ENCODE measurements around the gene PALS2. TPM values are rescaled to one million over a fixed set of nuclear protein-coding genes. Genes with fewer than 3 reads are reported as not detected.

The PALS2 gene, protein sequence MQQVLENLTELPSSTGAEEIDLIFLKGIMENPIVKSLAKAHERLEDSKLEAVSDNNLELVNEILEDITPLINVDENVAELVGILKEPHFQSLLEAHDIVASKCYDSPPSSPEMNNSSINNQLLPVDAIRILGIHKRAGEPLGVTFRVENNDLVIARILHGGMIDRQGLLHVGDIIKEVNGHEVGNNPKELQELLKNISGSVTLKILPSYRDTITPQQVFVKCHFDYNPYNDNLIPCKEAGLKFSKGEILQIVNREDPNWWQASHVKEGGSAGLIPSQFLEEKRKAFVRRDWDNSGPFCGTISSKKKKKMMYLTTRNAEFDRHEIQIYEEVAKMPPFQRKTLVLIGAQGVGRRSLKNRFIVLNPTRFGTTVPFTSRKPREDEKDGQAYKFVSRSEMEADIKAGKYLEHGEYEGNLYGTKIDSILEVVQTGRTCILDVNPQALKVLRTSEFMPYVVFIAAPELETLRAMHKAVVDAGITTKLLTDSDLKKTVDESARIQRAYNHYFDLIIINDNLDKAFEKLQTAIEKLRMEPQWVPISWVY
- polyA plus RNA-seq (ENCODE audit: insufficient read length in 4 of 4) = 10 to 100 TPM in 2 of 4 donors, 1 to 10 TPM in 2; 8.8 to 11.2 (median 10.2) TPM

DNA sequence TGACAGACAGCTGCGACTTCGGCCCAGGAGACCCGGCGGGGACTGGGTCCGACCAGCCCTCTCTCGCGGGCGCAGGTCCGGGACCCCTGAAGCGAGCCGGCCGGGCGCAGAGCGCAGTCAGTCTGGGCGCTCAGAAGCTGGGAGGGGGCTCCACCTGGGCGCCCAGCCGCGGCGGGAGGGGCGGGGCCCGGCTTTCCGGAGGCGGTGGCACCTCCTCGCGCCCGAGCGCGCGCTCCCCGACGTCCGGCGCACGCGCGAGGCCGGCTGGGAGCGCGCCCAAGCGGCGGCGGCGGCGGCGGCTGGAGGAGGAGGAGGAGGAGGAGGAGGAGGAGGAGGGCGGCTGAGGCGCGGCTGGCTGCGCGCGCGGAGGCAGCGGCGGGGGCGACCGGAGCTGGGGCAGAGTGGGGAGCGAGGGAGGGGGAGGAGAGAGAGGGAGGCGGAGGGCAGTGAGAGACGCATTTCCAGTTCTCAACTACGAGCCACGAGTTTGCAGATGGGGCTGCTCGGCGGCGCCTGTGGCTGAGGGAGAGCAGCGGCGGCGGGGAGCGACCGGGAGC is at the start of gene PALS2:
PALS2 (plus strand) TSS at position 456 of the 557 bp plus-strand sequence. CDS start 50,216 bp downstream, outside the sequence.
- peak in 3 of 4 donors; percentile 53 to 72 (median 60) for DNase-seq (ENCODE audit: low read depth in 4 of 4, low spot score in 3 of 4)

DNA sequence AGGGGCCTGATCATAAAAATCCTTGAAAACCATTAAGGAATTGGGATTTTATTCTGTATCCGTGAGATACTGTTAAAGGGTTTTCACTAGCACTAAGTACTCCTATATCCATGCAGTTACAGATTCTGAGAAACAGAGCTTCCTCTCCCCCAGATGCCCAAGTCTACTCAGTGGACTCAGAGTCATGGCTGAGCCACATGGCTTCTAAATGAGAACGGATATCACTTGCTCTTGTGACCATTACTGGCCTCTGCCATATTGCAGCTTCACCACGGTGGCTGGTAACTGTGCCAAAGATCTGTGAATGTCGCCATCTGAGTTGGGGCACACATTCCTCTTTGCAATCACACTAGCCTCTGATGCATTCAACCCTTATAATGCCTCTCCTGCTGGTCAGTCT is 42.0 kb upstream of the PALS2 start:
- DNase-seq (ENCODE audit: low read depth in 4 of 4, low spot score in 3 of 4) = no peak

DNA sequence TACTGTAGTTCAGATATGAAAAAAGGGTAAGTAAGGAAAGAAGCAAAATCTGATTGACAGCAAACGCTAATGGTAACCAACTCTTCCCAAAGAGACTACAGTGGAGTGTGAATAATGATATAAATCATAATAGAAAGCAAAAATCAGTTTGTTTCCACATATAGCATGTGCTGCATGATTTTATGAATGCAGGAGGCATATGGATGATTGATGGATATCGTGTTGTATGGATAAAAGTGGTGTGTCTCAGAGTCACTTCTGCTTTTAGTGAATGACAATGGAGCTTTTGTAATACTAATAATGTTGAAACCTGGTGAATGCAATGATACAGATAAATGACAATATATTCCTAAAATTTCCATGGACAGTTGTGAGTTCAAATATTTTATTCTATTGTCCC is 36.6 kb upstream of the PALS2 start:
- no peak for DNase-seq (ENCODE audit: low read depth in 4 of 4, low spot score in 3 of 4)

- DNase-seq (ENCODE audit: low read depth in 4 of 4, low spot score in 3 of 4) = no peak
Observed at GRCh38 chr7:24540956-24541355, 32.3 kb upstream of the PALS2 start.

- DNase-seq (ENCODE audit: low read depth in 4 of 4, low spot score in 3 of 4) = no peak
Observed at GRCh38 chr7:24545215-24545614, 28.0 kb upstream of the PALS2 start.

GRCh38 chr7:24548390-24548789 is 24.9 kb upstream of the PALS2 start:
- DNase-seq (ENCODE audit: low read depth in 4 of 4, low spot score in 3 of 4) = no peak

DNA sequence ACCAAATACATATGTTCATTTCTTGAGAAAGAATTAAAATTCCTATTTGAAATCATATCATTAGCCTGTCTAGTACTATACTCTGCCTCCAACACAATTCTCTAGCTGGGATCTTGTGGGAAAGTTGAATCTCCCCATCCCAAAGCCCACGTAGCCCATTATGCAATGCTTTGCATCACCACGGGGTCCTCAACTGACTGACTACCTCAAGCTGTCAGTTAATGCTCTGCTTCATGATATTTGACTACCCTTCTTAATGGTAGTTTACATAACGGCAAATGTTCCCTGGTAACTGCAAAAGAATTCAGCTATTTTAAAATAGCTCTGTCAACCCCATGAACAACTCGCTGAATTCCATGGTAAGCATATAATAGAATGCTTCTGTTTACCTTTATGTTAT is 23.3 kb upstream of the PALS2 start:
- no peak for DNase-seq (ENCODE audit: low read depth in 4 of 4, low spot score in 3 of 4)

- no peak for DNase-seq (ENCODE audit: low read depth in 4 of 4, low spot score in 3 of 4)
Observed at GRCh38 chr7:24555184-24555583, 18.1 kb upstream of the PALS2 start.

DNA sequence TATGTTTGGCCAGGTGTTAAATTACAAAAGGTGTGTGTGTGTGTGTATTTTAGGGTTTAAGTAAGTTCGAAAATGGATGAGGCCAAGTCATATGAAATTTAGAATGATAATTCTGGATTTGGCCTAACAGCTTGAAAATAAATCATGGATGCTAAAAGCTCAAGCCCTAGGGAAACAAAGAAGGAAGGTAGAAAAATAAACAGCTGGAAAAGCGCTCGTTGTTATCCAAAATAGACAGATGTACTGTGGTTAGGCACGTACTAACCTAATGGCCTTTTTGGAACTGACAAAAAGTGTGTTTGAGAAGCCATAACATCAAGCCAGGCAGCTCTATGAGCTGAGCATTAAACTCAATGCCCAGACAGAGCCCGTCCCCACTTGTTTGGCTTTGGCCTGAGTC is 17.5 kb upstream of the PALS2 start:
- no peak for DNase-seq (ENCODE audit: low read depth in 4 of 4, low spot score in 3 of 4)

DNA sequence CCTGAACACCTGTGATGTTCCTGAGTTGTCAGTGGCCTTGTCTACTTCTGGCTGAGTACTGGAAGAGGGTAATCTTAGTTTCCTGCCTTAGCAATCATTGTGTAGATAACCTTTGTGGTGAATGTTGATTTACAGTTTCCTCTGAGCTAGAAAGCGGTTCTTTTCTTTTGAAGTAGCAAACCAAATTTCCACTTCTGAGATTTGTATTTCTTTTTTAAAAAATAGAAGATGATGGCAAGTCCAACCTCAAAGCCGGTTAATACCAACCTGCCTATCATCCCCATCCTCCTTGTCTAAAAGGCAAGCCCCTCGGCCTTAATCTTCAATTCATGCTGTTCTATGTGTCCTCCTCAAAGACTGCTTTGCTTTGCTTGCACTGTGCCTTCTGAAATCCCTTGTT is 12.5 kb upstream of the PALS2 start:
- no peak for DNase-seq (ENCODE audit: low read depth in 4 of 4, low spot score in 3 of 4)

GRCh38 chr7:24566274-24566673 is 7.0 kb upstream of the PALS2 start:
- no peak for DNase-seq (ENCODE audit: low read depth in 4 of 4, low spot score in 3 of 4)

GRCh38 chr7:24570983-24571382 is 2.3 kb upstream of the PALS2 start:
- no peak for DNase-seq (ENCODE audit: low read depth in 4 of 4, low spot score in 3 of 4)

GRCh38 chr7:24572016-24572392 is 1.2 kb upstream of the PALS2 start:
- no peak for DNase-seq (ENCODE audit: low read depth in 4 of 4, low spot score in 3 of 4)

- DNase-seq (ENCODE audit: low read depth in 4 of 4, low spot score in 3 of 4) = peak in 1 of 4 donors; percentile 30
Observed at GRCh38 chr7:24572393-24572996, 757 bp upstream of the PALS2 start.

- peak in 3 of 4 donors; percentile 28 to 50 (median 38) for DNase-seq (ENCODE audit: low read depth in 4 of 4, low spot score in 3 of 4)
Observed at GRCh38 chr7:24573554-24574338, 494 bp downstream of the PALS2 start.

DNA sequence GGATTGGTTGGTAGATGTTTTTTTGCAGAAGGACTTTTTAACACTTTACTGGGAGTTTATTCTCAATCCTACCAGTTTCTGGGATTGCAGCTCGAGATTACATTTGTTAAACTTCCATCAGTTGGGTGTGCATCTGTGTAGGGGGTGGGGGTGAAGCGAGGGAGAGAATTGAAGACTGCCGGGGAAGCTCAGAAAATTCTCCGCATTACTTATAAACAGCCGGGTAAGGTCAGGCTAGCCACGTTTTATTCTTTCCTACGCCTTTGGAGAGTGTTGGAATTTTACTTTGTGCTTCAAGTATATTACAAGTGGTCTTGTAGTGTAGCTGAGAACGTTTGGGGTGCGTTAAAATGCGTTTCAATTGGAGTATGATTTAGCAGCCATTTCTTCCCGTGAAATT is 1.1 kb downstream of the PALS2 start:
- peak in 1 of 4 donors; percentile 4 for DNase-seq (ENCODE audit: low read depth in 4 of 4, low spot score in 3 of 4)

GRCh38 chr7:24574950-24575349 is 1.7 kb downstream of the PALS2 start:
- no peak for DNase-seq (ENCODE audit: low read depth in 4 of 4, low spot score in 3 of 4)

GRCh38 chr7:24576171-24577025 is 3.1 kb downstream of the PALS2 start:
- DNase-seq (ENCODE audit: low read depth in 4 of 4, low spot score in 3 of 4) = peak in 1 of 4 donors; percentile 37

DNA sequence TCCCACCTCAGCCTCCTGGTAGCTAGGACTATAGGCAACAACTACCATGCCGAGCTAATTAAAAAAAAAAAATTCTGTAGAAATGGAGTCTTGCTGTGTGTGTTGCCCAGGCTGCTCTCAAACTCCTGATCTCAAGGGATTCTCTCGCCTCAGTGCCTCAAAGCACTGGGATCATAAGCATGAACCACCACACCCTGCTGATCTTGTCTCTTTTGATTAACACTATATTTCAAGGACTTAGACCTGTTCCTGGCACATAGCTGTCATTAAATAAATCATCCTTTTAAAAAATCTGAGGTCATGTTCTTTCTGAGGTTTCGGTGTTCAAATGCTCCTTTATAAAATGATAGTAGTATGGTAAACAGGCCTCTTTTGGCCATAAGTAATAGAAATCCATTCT is 4.8 kb downstream of the PALS2 start:
- DNase-seq (ENCODE audit: low read depth in 4 of 4, low spot score in 3 of 4) = no peak
